ENCODE data around the gene MYH10. TPM values are rescaled to one million over a fixed set of nuclear protein-coding genes. Genes with fewer than 3 reads are reported as not detected.

Gene MYH10
- total RNA-seq, 1 experiment from 2014 or later: 74.0 TPM

DNA sequence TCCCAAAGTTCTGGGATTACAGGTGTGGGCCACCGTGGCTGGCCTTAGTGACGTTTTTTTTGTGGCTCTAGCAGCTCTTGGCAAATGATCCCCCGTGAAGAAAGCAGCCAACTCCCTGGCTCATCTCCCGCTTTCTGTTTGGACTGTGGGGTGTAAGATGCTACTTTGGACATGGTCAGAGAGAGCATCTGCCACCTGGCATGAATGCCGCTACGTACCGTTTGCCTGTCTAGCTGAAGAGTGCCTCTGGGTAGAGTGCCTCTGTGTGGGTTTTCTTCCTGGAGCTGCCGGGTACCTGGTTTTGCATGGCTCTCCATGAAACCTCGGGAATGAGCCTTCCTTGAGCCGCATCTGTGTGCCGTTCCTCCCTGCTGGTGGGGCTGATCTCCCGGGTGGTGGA is 160.6 kb downstream of the MYH10 start:
- BruUV-seq (replicated peaks): no TSS peak
- H3K4me3 Mint-ChIP-seq (ENCODE audit: unreplicated experiment): no peak overlapping the region
- CTCF ChIA-PET: no interaction called here
- H3K27ac Mint-ChIP-seq (ENCODE audit: unreplicated experiment): no peak overlapping the region
- no peak for DNase-seq
- Histone ChIP-seq H3K4me3 (ENCODE audit: low read depth, low read length) (no peak overlapping the region), H3K9me3 (no peaks in the 10 kb centered on the region), H3K4me1 (no peaks in the 10 kb centered on the region), H3K27me3 (replicated peaks; ENCODE audit: control insufficient read depth, insufficient read depth, low read length) (no peaks in the 10 kb centered on the region), H3K36me3 (ENCODE audit: control insufficient read depth, insufficient read depth, low read length) (no peaks in the 10 kb centered on the region)
- H3K4me1 Mint-ChIP-seq (ENCODE audit: low read depth, unreplicated experiment): no peaks in the 10 kb centered on the region
- H3K36me3 Mint-ChIP-seq (ENCODE audit: insufficient read depth, unreplicated experiment): peaks cover 44% of the 10 kb centered on the region
- intact Hi-C loops (cut with micrococcal nuclease; ENCODE audit: unreplicated experiment): no loop called here
- no peaks in the 10 kb centered on the region for H3K9me3 Mint-ChIP-seq (ENCODE audit: unreplicated experiment)
- TF ChIP-seq, protein P1, sequence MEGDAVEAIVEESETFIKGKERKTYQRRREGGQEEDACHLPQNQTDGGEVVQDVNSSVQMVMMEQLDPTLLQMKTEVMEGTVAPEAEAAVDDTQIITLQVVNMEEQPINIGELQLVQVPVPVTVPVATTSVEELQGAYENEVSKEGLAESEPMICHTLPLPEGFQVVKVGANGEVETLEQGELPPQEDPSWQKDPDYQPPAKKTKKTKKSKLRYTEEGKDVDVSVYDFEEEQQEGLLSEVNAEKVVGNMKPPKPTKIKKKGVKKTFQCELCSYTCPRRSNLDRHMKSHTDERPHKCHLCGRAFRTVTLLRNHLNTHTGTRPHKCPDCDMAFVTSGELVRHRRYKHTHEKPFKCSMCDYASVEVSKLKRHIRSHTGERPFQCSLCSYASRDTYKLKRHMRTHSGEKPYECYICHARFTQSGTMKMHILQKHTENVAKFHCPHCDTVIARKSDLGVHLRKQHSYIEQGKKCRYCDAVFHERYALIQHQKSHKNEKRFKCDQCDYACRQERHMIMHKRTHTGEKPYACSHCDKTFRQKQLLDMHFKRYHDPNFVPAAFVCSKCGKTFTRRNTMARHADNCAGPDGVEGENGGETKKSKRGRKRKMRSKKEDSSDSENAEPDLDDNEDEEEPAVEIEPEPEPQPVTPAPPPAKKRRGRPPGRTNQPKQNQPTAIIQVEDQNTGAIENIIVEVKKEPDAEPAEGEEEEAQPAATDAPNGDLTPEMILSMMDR (IDR thresholded peaks at IDR 0.05; ENCODE audit: insufficient read depth in 1 of 2, low read depth in 1 of 2, low read length in 1 of 2, severe bottlenecking in 1 of 2, unreplicated experiment in 1 of 2): no peak
- POLR2A ChIA-PET: no interaction called here
- H3K27me3 Mint-ChIP-seq (ENCODE audit: insufficient read depth, unreplicated experiment): no peaks in the 10 kb centered on the region

DNA sequence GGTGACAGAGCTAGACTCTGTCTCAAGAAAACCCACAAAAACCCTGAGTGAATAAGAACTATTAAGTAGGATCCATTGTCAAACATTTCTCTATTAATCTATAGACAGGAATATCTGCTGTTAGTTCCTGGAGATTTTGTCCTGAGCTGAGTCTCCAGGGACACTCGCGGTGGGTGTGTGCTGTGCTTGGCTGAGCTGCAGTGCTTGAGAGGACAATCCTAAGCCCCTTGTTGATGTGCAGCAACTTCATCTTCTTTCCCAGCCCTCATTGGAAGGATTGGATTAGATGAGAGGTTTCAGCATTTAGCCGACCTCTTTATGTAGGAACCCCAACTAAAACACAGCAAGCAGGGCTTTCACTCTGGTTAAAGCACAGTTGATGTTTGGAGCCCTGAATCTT is 161.5 kb downstream of the MYH10 start:
- Histone ChIP-seq H3K27me3 (replicated peaks; ENCODE audit: control insufficient read depth, insufficient read depth, low read length) (no peaks in the 10 kb centered on the region), H3K36me3 (ENCODE audit: control insufficient read depth, insufficient read depth, low read length) (no peaks in the 10 kb centered on the region), H3K9me3 (no peaks in the 10 kb centered on the region), H3K4me1 (no peaks in the 10 kb centered on the region), H3K4me3 (ENCODE audit: low read depth, low read length) (no peak overlapping the region)
- H3K4me3 Mint-ChIP-seq (ENCODE audit: unreplicated experiment): no peak overlapping the region
- CTCF ChIA-PET: no interaction called here
- H3K27me3 Mint-ChIP-seq (ENCODE audit: insufficient read depth, unreplicated experiment): no peaks in the 10 kb centered on the region
- peaks cover 36% of the 10 kb centered on the region for H3K36me3 Mint-ChIP-seq (ENCODE audit: insufficient read depth, unreplicated experiment)
- no peak for DNase-seq
- intact Hi-C loops (cut with micrococcal nuclease; ENCODE audit: unreplicated experiment): no loop called here
- H3K9me3 Mint-ChIP-seq (ENCODE audit: unreplicated experiment): no peaks in the 10 kb centered on the region
- BruUV-seq (replicated peaks): no TSS peak
- H3K4me1 Mint-ChIP-seq (ENCODE audit: low read depth, unreplicated experiment): no peaks in the 10 kb centered on the region
- POLR2A ChIA-PET: no interaction called here
- TF ChIP-seq, protein P1 (IDR thresholded peaks at IDR 0.05; ENCODE audit: insufficient read depth in 1 of 2, low read depth in 1 of 2, low read length in 1 of 2, severe bottlenecking in 1 of 2, unreplicated experiment in 1 of 2): no peak
- H3K27ac Mint-ChIP-seq (ENCODE audit: unreplicated experiment): no peak overlapping the region

DNA sequence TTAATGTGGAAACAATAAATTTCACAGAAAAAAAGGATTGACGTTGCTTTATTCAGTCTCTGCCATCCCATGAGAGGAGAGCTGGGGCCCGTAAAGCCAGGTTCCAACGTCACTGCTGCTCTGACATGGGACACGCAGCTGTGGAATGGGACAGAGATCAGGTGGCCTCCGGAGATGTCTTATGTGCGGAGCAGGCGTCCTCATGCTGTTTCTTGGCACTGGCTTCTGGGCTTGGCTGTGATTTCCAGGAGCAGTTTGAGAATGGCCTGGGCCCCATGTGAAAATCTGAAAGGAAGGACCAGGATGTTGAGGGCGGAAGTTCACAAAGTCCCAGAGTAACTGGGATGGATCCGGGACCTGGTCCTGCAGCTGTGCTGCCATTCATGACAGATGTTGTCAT is 162.4 kb downstream of the MYH10 start:
- peaks cover 29% of the 10 kb centered on the region for H3K36me3 Mint-ChIP-seq (ENCODE audit: insufficient read depth, unreplicated experiment)
- CTCF ChIA-PET: no interaction called here
- no peak overlapping the region for H3K27ac Mint-ChIP-seq (ENCODE audit: unreplicated experiment)
- BruUV-seq (replicated peaks): no TSS peak
- intact Hi-C loops (cut with micrococcal nuclease; ENCODE audit: unreplicated experiment): no loop called here
- H3K4me3 ChIP-seq (ENCODE audit: low read depth, low read length): no peak overlapping the region
- no peaks in the 10 kb centered on the region for H3K27me3 Mint-ChIP-seq (ENCODE audit: insufficient read depth, unreplicated experiment)
- DNase-seq: no peak
- H3K9me3 Mint-ChIP-seq (ENCODE audit: unreplicated experiment): no peaks in the 10 kb centered on the region
- H3K36me3 ChIP-seq (ENCODE audit: control insufficient read depth, insufficient read depth, low read length): no peaks in the 10 kb centered on the region
- H3K4me1 Mint-ChIP-seq (ENCODE audit: low read depth, unreplicated experiment): no peaks in the 10 kb centered on the region
- no peaks in the 10 kb centered on the region for H3K9me3 ChIP-seq
- POLR2A ChIA-PET: no interaction called here
- no peaks in the 10 kb centered on the region for H3K4me1 ChIP-seq
- no peaks in the 10 kb centered on the region for H3K27me3 ChIP-seq (replicated peaks; ENCODE audit: control insufficient read depth, insufficient read depth, low read length)
- H3K4me3 Mint-ChIP-seq (ENCODE audit: unreplicated experiment): no peak overlapping the region
- TF ChIP-seq, protein P1 (IDR thresholded peaks at IDR 0.05; ENCODE audit: insufficient read depth in 1 of 2, low read depth in 1 of 2, low read length in 1 of 2, severe bottlenecking in 1 of 2, unreplicated experiment in 1 of 2): no peak
